Measurements from ENCODE around the gene HDAC1.

The HDAC1 gene

DNA sequence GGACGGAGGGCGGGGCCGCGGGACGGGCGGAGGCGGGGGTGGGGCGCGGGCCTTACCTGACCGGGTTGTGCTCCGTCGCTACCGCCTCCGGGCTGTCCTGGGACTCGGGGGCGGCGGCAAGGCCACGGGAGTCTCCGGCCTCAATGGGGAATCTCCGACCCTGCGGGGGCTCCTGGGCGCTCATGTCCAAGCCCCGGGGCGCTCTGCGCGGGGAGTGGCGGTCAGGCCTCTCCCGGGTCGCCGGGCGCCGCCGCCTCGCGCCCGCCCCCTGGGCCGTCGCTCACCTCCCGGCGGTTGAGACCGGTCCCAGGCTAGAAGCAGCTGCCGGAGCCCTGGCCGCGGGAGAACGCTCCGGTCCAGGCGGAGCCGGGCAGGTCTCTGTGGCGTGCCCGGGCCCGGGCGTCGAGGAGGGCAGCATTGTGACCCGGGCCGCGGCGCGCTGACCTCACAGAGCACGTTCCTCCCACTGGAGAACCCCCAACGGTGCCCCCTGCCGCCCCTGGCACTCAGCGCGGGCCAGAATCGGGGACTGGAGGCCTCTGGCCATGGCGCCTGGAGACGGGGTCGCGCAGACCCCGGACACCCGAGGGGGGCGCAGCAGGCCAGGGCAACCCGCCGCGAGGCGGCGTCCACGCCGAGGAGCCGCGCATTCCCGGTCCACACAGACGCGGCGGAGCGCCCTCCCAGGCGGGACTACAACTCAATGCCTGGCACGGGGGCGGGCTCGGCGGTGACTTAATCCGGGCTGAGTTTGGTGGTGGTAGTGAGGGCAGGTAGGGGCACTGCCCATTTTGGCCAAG is 70.0 kb downstream of the HDAC1 start:
- no peak overlapping the region for H2AFZ ChIP-seq (ENCODE audit: low read depth, low read length, severe bottlenecking)
- H3K9me2 ChIP-seq (replicated peaks; ENCODE audit: insufficient read depth, low read length) = no peaks in the 10 kb centered on the region
- no peaks in the 10 kb centered on the region for H3K79me2 ChIP-seq (ENCODE audit: insufficient read depth, low read length)
- H4K20me1 ChIP-seq (ENCODE audit: low read depth, low read length) = no peaks in the 10 kb centered on the region
- H3K4me2 ChIP-seq (ENCODE audit: low read depth, low read length, poor library complexity, severe bottlenecking) = no peak overlapping the region
- H3K9me3 ChIP-seq (ENCODE audit: insufficient read depth, low read length) = no peaks in the 10 kb centered on the region
- H3K36me3 ChIP-seq (ENCODE audit: low read length) = no peaks in the 10 kb centered on the region
- H3K9ac ChIP-seq (ENCODE audit: low read length) = no peak overlapping the region
- no peak overlapping the region for H3K4me3 ChIP-seq (ENCODE audit: insufficient read depth, low read length, poor library complexity, severe bottlenecking)
- H3F3A ChIP-seq (ENCODE audit: insufficient read depth) = no peaks in the 10 kb centered on the region
- no peak for TF ChIP-seq EZH2phosphoT487 (conservative IDR thresholded peaks at IDR 0.05; ENCODE audit: low read length)
- TF ChIP-seq, protein P1, sequence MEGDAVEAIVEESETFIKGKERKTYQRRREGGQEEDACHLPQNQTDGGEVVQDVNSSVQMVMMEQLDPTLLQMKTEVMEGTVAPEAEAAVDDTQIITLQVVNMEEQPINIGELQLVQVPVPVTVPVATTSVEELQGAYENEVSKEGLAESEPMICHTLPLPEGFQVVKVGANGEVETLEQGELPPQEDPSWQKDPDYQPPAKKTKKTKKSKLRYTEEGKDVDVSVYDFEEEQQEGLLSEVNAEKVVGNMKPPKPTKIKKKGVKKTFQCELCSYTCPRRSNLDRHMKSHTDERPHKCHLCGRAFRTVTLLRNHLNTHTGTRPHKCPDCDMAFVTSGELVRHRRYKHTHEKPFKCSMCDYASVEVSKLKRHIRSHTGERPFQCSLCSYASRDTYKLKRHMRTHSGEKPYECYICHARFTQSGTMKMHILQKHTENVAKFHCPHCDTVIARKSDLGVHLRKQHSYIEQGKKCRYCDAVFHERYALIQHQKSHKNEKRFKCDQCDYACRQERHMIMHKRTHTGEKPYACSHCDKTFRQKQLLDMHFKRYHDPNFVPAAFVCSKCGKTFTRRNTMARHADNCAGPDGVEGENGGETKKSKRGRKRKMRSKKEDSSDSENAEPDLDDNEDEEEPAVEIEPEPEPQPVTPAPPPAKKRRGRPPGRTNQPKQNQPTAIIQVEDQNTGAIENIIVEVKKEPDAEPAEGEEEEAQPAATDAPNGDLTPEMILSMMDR (IDR thresholded peaks at IDR 0.05; ENCODE audit: insufficient read depth, low read length, poor library complexity, severe bottlenecking) = no peak
- H3K27me3 ChIP-seq (ENCODE audit: low read length) = no peaks in the 10 kb centered on the region
- no peak overlapping the region for H3K27ac ChIP-seq (ENCODE audit: low read depth, low read length)

DNA sequence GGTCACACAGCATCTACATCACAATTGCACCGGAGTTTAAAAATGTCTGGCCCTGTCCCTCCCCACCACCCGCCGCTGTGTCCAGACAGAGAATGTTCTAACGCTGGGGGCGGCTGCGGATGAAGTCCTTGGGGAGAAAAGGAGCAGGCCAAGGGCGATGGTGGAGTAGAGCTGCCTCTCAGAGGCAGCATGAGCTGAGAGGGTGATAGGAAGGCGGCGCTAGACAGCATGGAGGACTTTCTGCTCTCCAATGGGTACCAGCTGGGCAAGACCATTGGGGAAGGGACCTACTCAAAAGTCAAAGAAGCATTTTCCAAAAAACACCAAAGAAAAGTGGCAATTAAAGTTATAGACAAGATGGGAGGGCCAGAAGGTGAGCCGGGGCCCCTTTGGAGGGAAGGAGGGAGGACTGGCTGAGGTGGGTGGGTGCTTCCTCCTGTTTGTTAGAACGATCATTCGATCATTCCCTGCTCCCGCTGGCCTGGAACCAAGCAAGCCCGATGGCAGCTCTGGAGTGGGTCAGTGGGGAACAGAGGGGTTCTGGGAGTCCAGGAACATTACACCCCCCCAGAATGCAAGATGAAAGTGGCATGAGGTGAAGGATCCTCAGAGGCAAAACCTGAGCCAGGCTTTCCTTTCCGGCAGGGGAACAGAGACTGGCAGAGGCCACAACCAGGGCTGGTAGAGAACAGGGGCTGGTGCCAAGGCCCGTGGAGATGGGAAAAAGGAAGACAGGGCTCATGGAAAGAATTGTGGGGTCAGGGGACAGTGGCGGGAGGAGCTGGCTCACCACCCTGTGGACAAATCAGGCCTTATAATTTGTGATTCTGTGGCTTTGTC is 70.8 kb downstream of the HDAC1 start, which contains the start of the genes FAM229A and TSSK3:
FAM229A (minus strand) TSS at position 12 of the 840 bp plus-strand sequence. CDS start 394 bp downstream, outside the sequence.
TSSK3 (plus strand) TSS at position 66 of the 840 bp plus-strand sequence; CDS start at position 229, 163 bp downstream.
- Histone ChIP-seq H3K9ac (ENCODE audit: low read length) (no peak within 1 kb of the TSS), H3K36me3 (ENCODE audit: low read length) (no peaks in the 10 kb centered on the region), H3K4me3 (ENCODE audit: insufficient read depth, low read length, poor library complexity, severe bottlenecking) (no peak within 1 kb of the TSS), H4K20me1 (ENCODE audit: low read depth, low read length) (no peaks in the 10 kb centered on the region), H2AFZ (ENCODE audit: low read depth, low read length, severe bottlenecking) (no peak within 1 kb of the TSS), H3K9me3 (ENCODE audit: insufficient read depth, low read length) (no peaks in the 10 kb centered on the region), H3K9me2 (replicated peaks; ENCODE audit: insufficient read depth, low read length) (no peaks in the 10 kb centered on the region), H3F3A (ENCODE audit: insufficient read depth) (no peaks in the 10 kb centered on the region), H3K4me2 (ENCODE audit: low read depth, low read length, poor library complexity, severe bottlenecking) (no peak within 1 kb of the TSS), H3K79me2 (ENCODE audit: insufficient read depth, low read length) (no peaks in the 10 kb centered on the region), H3K27me3 (ENCODE audit: low read length) (no peaks in the 10 kb centered on the region), H3K27ac (ENCODE audit: low read depth, low read length) (no peak within 1 kb of the TSS)
- no peak for TF ChIP-seq EZH2phosphoT487 (conservative IDR thresholded peaks at IDR 0.05; ENCODE audit: low read length)
- TF ChIP-seq, protein P1 (IDR thresholded peaks at IDR 0.05; ENCODE audit: insufficient read depth, low read length, poor library complexity, severe bottlenecking) = no peak

DNA sequence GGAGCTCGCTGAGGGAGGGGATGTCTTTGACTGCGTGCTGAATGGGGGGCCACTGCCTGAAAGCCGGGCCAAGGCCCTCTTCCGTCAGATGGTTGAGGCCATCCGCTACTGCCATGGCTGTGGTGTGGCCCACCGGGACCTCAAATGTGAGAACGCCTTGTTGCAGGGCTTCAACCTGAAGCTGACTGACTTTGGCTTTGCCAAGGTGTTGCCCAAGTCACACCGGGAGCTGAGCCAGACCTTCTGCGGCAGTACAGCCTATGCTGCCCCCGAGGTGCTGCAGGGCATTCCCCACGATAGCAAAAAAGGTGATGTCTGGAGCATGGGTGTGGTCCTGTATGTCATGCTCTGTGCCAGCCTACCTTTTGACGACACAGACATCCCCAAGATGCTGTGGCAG is 71.8 kb downstream of the HDAC1 start:
- no peaks in the 10 kb centered on the region for H3K9me3 ChIP-seq (ENCODE audit: insufficient read depth, low read length)
- no peaks in the 10 kb centered on the region for H4K20me1 ChIP-seq (ENCODE audit: low read depth, low read length)
- H3K79me2 ChIP-seq (ENCODE audit: insufficient read depth, low read length) = no peaks in the 10 kb centered on the region
- H3K4me2 ChIP-seq (ENCODE audit: low read depth, low read length, poor library complexity, severe bottlenecking) = no peak overlapping the region
- no peaks in the 10 kb centered on the region for H3K27me3 ChIP-seq (ENCODE audit: low read length)
- no peaks in the 10 kb centered on the region for H3K36me3 ChIP-seq (ENCODE audit: low read length)
- H3K9me2 ChIP-seq (replicated peaks; ENCODE audit: insufficient read depth, low read length) = no peaks in the 10 kb centered on the region
- no peak overlapping the region for H3K9ac ChIP-seq (ENCODE audit: low read length)
- H3F3A ChIP-seq (ENCODE audit: insufficient read depth) = no peaks in the 10 kb centered on the region
- TF ChIP-seq EZH2phosphoT487 (conservative IDR thresholded peaks at IDR 0.05; ENCODE audit: low read length) = no peak
- TF ChIP-seq, protein P1 (IDR thresholded peaks at IDR 0.05; ENCODE audit: insufficient read depth, low read length, poor library complexity, severe bottlenecking) = no peak
- H3K4me3 ChIP-seq (ENCODE audit: insufficient read depth, low read length, poor library complexity, severe bottlenecking) = no peak overlapping the region
- no peak overlapping the region for H2AFZ ChIP-seq (ENCODE audit: low read depth, low read length, severe bottlenecking)
- H3K27ac ChIP-seq (ENCODE audit: low read depth, low read length) = no peak overlapping the region
